NCI-H1436 treated with DMSO at 0.1 percent for 48 hours (cell line): ENCODE measurements around the gene CADM3.

Experiments used
- DNase-seq: peaks from one replicate; lab custom pipeline; 2025; lab: John Stamatoyannopoulos, UW

Gene CADM3

DNA sequence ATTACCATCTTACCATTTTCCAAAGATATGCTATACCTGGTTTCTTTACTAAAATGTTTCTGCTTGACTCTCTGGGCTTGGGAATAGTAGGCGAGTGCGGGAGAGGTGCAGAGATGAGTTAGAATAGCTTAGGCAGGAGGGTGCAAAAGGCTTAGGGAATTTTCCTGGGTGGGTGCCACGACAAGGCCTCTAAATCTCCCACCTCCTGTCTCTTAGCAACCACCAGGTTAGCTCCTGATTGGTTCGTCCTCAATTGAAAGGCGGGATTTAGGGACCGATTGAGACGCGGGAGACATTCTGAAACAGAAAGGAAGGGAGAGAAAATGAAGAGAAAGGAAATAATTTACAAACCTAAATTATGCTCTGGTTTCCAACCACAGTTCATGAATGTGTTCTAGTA, 36.4 kb downstream of the CADM3 start:
- no peak for DNase-seq

DNA sequence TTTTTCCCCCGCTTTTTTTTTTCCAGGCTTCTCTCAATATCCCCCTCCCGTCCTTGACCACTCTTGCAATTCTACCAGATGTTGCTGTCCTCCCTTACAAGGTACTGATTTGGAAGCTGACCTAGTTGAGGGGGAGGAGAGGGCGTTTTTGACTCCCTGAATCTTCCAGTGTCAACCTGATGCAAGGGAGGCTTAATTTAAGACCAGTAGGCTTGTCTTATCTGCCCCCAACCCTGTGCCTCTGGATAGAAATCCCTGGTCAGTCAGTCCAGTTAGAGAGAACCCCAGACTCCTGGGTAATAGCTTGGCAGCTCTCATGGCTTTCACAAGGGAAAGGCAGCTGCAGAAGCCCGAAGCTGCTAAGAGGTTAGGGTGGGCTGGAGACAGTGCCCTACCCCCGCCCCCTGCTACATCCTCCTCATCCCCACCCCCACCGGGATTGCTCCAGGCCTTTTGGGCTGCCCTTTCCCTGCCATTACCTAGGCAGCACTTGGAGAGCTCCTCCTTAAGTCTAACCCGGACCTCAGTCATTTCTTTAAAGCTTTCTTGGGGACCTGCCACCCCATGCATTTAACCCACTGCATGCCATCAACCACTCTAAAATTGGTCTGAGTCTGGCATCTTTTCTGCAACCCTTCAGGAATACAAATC, 36.9 kb downstream of the CADM3 start:
- DNase-seq = no peak

DNA sequence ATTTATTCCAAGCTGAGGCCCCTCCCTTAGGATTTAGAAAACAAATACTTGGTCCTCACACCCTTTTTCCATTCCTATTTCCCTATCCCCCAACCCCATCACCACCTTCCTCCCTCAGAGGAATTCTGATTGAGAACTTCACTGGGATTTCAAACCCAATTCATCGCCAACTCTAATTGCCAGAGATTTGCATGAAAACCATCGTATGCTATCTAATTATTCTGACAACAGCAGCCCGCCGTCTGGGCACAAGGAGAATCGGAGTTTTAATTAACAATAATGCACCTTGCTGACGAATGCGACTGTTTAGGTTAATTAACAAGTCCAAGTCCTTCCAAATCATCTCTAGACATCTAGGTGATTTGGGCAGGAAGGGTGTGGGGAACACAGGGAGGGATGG, 37.6 kb downstream of the CADM3 start:
- DNase-seq = no peak

DNA sequence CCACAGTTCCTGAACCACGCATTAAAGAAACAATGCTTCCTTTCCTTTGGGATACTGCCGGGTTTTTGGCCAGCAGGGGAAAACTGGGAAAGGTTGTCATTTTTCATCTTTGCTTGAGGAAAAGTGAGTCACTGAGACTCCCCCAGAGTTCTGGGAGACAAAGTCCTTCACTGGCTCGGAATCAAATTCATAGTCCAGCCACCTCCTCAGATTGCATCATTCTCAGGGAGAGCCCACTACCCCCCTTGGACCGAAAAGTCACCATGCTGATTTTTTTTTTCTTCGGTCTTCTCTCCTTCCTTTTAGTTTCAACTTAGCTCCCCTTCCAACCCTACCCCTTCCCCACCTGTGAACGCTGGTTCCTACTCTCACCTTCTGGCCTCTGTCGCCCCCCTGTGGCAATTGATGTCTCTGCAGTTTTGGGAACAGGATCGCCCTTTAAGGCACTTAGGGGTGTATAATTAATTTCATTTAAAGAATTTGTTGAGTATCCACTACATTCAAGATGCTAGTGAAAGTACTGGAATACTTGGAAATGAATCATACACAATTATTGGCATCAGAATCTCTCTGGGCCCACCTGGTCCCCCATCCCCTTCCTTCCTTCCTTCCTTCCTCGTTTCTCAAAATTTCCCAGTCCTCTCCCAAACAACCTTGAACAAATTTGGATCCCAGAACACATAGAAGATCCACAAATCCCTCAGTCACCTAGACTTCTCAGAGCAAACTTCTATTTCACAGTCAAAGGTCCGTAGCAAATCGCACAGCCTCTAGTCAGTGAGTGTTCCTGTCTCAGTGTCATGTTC, 40.1 kb downstream of the CADM3 start:
- DNase-seq = no peak

DNA sequence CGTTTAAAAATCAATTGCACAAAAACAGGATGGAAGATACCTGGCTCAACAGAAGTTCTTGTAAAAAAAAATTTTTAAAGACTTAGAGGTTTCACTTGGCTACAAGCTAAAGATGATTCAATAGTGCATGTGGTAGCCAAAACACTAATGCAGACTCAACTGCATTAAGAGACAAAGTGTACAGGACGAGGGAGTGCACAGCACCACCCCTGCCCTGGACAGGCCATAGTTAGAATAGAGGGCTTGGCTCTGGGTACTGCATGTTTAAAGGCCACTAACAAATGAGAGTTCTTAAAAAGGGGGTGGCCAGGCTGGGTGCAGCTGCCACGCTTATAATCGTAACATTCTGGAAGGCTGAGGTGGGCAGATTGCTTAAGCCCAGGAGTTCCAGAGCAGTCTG, 41.2 kb downstream of the CADM3 start:
- no peak for DNase-seq

DNA sequence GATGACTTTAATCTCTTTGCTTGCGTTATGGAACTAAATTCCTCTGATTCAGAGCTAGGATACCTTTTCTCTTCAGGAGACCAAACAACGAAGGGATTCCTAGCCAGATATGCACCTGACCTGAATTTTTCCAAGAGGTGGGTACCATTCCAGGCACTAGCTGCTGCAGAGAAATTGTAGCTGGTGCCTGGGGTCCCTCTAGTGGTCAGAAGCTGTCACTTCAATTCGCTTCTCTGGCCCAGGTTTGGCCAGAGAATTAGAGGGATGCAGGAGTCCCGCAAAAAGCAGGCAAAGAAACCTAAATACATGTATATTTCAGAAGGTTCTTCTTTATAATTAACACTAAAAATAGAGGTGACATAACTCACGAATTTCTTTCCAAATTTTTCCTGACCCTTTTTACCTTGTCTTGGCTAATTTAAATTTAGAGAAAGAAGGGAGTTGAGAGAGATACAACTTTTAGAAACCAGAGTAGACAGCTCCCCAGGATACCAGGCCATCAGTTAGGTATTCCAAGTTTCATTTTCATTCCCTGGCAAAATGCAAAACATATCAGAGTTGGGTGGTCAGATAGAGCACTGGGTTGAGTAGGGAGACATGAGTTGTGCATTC, 42.8 kb downstream of the CADM3 start:
- DNase-seq = no peak

DNA sequence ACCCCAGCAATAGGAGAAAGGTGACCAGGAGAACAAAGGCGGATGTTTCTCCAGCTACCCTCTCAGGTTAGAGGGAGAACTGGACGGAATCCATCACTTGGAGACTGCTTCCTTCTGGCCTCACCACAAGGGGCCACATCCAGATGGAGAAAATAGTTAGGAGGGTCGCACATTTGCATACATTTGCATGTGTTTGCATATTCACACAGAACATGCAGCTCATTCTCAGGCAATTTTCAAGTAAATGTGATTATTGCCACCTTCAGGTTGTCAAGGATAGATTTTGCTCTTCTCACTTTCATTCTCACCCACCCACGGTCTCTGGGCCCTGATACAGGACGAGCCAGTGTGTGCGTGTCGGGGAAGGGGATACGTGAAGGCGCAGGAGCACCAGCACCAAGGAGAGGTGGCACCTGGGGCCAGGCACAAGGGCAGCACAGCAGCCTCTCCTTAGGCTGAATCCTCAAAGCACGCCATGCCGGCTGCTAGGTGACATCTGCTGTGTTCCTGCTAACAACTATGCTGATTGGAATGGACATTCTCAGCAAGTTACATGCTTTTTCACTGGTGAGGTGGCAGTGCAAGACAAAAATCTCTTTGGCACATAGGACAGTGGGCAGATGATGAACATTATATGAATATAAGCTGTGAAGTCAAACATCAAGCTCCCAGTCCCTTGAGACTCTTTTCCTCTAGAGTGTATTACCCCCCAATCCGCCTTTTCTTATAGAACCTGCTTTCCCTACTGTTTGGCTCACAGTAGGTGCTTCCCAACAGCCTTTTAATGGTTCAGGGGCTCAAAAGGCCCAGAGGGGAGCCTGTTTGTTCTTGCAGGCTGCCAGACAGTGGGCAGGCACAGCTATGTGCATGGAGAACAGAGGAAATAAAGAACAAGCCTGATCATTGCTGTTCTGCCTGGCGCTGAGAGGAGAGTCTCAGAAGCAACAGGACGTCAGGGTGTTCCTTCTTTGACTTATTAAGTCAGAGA, 47.5 kb downstream of the CADM3 start:
- DNase-seq = no peak

DNA sequence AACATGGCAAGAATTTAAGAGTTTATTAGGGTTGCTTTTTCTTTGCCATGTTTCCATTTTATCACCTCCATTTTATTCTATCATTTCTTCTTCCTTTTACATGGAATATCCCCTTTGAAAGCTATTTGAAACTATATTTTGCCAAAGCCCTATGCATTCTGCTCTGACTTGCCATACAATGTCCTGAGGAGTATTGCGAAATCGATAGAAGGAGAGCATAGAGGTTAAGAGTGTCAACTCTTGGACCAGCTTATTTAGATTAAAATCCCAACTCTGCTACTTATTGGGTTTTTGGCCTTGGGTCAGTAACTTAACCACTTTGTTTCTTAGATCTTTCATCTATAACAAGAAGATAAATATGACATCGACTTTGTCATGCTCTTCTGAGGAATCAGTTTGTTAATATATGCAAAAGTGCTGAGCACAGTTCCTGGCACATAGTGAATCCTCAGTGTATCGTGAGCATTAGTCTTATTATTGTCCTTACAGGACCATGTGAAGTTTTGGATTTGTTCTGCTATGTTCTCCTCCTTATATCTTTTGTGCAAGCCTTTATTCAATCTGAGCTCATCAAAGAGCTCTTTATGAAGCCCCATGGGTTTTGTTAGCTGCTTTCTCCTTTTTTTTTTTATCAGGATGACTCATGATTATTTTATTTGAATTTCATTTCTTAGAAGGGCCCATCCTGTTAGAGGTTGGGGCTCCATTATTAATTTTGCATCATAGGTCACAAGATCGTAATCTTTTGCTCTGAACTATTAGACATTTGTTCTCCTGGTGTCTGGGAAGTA, 50.9 kb downstream of the CADM3 start:
- no peak for DNase-seq

- no peak for DNase-seq
Observed at GRCh38 chr1:159223004-159223403, 51.6 kb downstream of the CADM3 start.

DNA sequence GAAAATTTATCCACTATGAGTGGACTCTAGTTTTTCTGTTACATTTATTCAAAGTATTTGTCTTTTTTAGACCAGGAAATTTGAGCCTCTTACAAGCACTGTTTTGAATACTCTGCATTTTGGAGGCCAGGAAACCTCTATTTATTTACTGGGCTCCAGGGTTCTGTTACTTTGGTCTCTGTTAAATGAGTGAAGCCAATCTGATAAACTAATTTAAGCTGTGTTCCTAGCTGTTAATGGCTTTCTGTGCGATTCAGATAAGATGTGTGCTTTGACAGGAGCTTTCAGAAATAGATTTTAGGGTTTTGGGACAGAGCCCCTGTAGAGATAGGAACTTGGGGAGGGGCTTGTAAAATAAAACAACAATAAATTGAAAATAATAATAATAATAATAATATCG, 57.1 kb downstream of the CADM3 start:
- DNase-seq = no peak

- no peak for DNase-seq
Observed at GRCh38 chr1:159229260-159229885, 58.0 kb downstream of the CADM3 start.

DNA sequence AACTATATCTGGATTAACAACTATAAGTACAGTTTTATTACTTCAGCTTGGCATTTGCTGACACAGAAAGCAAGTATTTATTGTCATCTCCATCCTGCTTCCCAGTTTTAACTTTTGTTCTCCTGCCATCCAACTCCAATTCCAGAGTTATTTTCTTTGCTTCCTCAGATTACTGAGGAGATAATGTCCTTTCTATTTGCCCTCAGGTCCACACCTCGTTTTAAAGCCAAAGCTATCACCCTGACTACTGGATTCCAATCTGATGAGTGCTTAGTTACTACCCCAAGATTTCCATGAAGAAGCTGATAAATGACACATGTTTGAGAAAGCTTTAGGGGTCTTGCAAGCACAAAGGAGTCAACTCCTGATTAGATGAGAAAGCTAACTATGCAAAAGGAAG, 58.5 kb downstream of the CADM3 start:
- DNase-seq = no peak

GRCh38 chr1:159239551-159240220, 68.3 kb downstream of the CADM3 start:
- DNase-seq = no peak

GRCh38 chr1:159247266-159247665, 75.9 kb downstream of the CADM3 start:
- no peak for DNase-seq

- DNase-seq = no peak
Observed at GRCh38 chr1:159248311-159248710, 76.9 kb downstream of the CADM3 start.

- DNase-seq = no peak
Observed at GRCh38 chr1:159250638-159251216, 79.3 kb downstream of the CADM3 start.
